CD4-positive, alpha-beta T cell treated with Interleukin-15 for 4 hours (primary cell): ENCODE measurements around the gene VTA1.
"Not testable (repeated sequence)": the region's sequence is repeated elsewhere in the genome, so short reads cannot be mapped to it uniquely, and the experiment has no call there.

Source experiments
- DNase-seq: peaks from one replicate; pipeline ENCODE4 v3.0.0-alpha.2; 2020; ENCODE audit warnings: low spot score

VTA1 gene

GRCh38 chr6:142226731-142227130 is 79.7 kb downstream of the VTA1 start:
- DNase-seq = no peak

- DNase-seq = not testable (repeated sequence)
Measured at GRCh38 chr6:142229518-142230270, 82.6 kb downstream of the VTA1 start.

GRCh38 chr6:142232206-142233044 is 85.4 kb downstream of the VTA1 start:
- DNase-seq = peak; percentile 29

- no peak for DNase-seq
Measured at GRCh38 chr6:142233945-142234682, 87.1 kb downstream of the VTA1 start.

- no peak for DNase-seq
Measured at GRCh38 chr6:142235272-142235671, 88.2 kb downstream of the VTA1 start.

GRCh38 chr6:142235791-142236190 is 88.7 kb downstream of the VTA1 start:
- DNase-seq = no peak

- no peak for DNase-seq
Measured at GRCh38 chr6:142236691-142237090, 89.6 kb downstream of the VTA1 start.

- DNase-seq = no peak
Measured at GRCh38 chr6:142238881-142239280, 91.8 kb downstream of the VTA1 start.

GRCh38 chr6:142240179-142240578 is 93.1 kb downstream of the VTA1 start:
- no peak for DNase-seq

GRCh38 chr6:142241061-142241460 is 94.0 kb downstream of the VTA1 start:
- DNase-seq = no peak

- no peak for DNase-seq
Measured at GRCh38 chr6:142242269-142242668, 95.2 kb downstream of the VTA1 start.

GRCh38 chr6:142246960-142247359 is 99.9 kb downstream of the VTA1 start:
- DNase-seq = no peak

GRCh38 chr6:142249266-142249665 is 102.2 kb downstream of the VTA1 start:
- no peak for DNase-seq

- DNase-seq = no peak
Measured at GRCh38 chr6:142251930-142252445, 104.9 kb downstream of the VTA1 start.

- no peak for DNase-seq
Measured at GRCh38 chr6:142254513-142254912, 107.5 kb downstream of the VTA1 start.

- DNase-seq = no peak
Measured at GRCh38 chr6:142255785-142256184, 108.7 kb downstream of the VTA1 start.

GRCh38 chr6:142258305-142258704 is 111.2 kb downstream of the VTA1 start:
- no peak for DNase-seq

GRCh38 chr6:142258757-142259156 is 111.7 kb downstream of the VTA1 start:
- no peak for DNase-seq

- DNase-seq = no peak
Measured at GRCh38 chr6:142260748-142261147, 113.7 kb downstream of the VTA1 start.

- no peak for DNase-seq
Measured at GRCh38 chr6:142262231-142262630, 115.2 kb downstream of the VTA1 start.

GRCh38 chr6:142265476-142265875 is 118.4 kb downstream of the VTA1 start:
- DNase-seq = no peak

GRCh38 chr6:142266060-142266459 is 119.0 kb downstream of the VTA1 start:
- no peak for DNase-seq
